Caco-2 (cell line): ENCODE data around the gene PLXDC2. TPM values are rescaled to one million over a fixed set of nuclear protein-coding genes. Genes with fewer than 3 reads are reported as not detected.

Experiments
- BruUV-seq: library from RNA; stranded (reverse); fragments of 400-500 nt; replicated peaks from 2 replicates; lab custom pipeline; 2021; lab: Mats Ljungman, UMichigan
- CTCF ChIA-PET: fragments of 300-600 bp; sonication (Branson Sonifier 250); formaldehyde crosslinking; loops from one replicate; lab custom pipeline; 2022; ENCODE audit warnings: antibody characterized with exemption; lab: Charles Lee
- POLR2A ChIA-PET: fragments of 300-600 bp; sonication (Branson Sonifier 250); formaldehyde crosslinking; loops from one replicate; lab custom pipeline; 2022; ENCODE audit warnings: antibody characterized with exemption; lab: Charles Lee
- DNase-seq, 2 experiments: peaks; one replicate each; pipeline versions ENCODE4 v3.0.0 to v3.0.0-alpha.2; 2020 to 2022
- H3K27me3 ChIP-seq: replicated peaks from 2 replicates; pipeline ENCODE4 v1.6.0; 2011; ENCODE audit warnings: low read length; ENCODE audit not compliant: control insufficient read depth, insufficient read depth
- H3K36me3 ChIP-seq: 2 replicates; pipeline ENCODE4 v1.5.1; 2011; ENCODE audit warnings: low read length; ENCODE audit not compliant: control insufficient read depth, insufficient read depth
- H3K4me1 ChIP-seq: fragments of 250-450 bp; sonication (Bioruptor Pico); 2 replicates; pipeline ENCODE4 v1.5.1; 2020; ENCODE audit warnings: mild to moderate bottlenecking
- H3K4me3 ChIP-seq: 2 replicates; pipeline ENCODE4 v1.5.1; 2011; ENCODE audit warnings: low read depth, mild to moderate bottlenecking, control low read depth, low read length
- H3K9me3 ChIP-seq: fragments of 250-450 bp; sonication (Bioruptor Pico); 2 replicates; pipeline ENCODE4 v1.5.1; 2020; ENCODE audit warnings: mild to moderate bottlenecking, moderate library complexity
- H3K27ac Mint-ChIP-seq: one replicate; pipeline ENCODE4 v1.8.0; 2022; ENCODE audit warnings: mixed read lengths; ENCODE audit not compliant: unreplicated experiment
- H3K27me3 Mint-ChIP-seq: one replicate; pipeline ENCODE4 v1.8.0; 2022; ENCODE audit warnings: mixed read lengths; ENCODE audit not compliant: insufficient read depth, unreplicated experiment
- H3K36me3 Mint-ChIP-seq: one replicate; pipeline ENCODE4 v1.8.0; 2022; ENCODE audit warnings: mild to moderate bottlenecking, mixed read lengths; ENCODE audit not compliant: insufficient read depth, unreplicated experiment
- H3K4me1 Mint-ChIP-seq: one replicate; pipeline ENCODE4 v1.8.0; 2022; ENCODE audit warnings: low read depth, mixed read lengths; ENCODE audit not compliant: unreplicated experiment
- H3K4me3 Mint-ChIP-seq: one replicate; pipeline ENCODE4 v1.8.0; 2022; ENCODE audit warnings: mild to moderate bottlenecking, moderate library complexity, mixed read lengths; ENCODE audit not compliant: unreplicated experiment
- H3K9me3 Mint-ChIP-seq: one replicate; pipeline ENCODE4 v1.8.0; 2022; ENCODE audit warnings: mixed read lengths; ENCODE audit not compliant: unreplicated experiment
- CTCF ChIP-seq, 2 experiments: fragments of 200-600 bp in 1 of 2; IDR thresholded peaks; 1 replicate in 1 of 2; 2 replicates in 1 of 2; pipeline versions ENCODE4 v1.5.1 to v1.8.0; 2011 to 2022; ENCODE audit warnings: antibody characterized with exemption in 1 of 2, control low read depth in 1 of 2, inconsistent platforms in 1 of 2, low read depth in 1 of 2, low read length in 1 of 2, mild to moderate bottlenecking in 1 of 2, moderate library complexity in 1 of 2; ENCODE audit not compliant: insufficient read depth in 1 of 2, severe bottlenecking in 1 of 2, unreplicated experiment in 1 of 2
- intact Hi-C: fragments of 100-400 bp; cut with micrococcal nuclease; formaldehyde crosslinking; loops from one replicate; pipeline ENCODE4 v1.10.0; 2022; ENCODE audit not compliant: unreplicated experiment
- total RNA-seq: library from RNA; stranded (reverse); gene quantifications from 2 replicates; pipeline ENCODE4 v1.2.3, GENCODE V29; 2022

Gene PLXDC2
- total RNA-seq, 1 experiment from 2014 or later: 0.54 TPM

- TF ChIP-seq CTCF (IDR thresholded peaks at IDR 0.05; ENCODE audit: insufficient read depth in 1 of 2, low read depth in 1 of 2, low read length in 1 of 2, severe bottlenecking in 1 of 2, unreplicated experiment in 1 of 2): no peak
- ChIA-PET POLR2A (no interaction called here), CTCF (no interaction called here)
- no peak overlapping the region for H3K4me3 ChIP-seq
- H3K36me3 ChIP-seq: no peaks in the 10 kb centered on the region
- no TSS peak for BruUV-seq
- H3K4me3 Mint-ChIP-seq: no peak overlapping the region
- intact Hi-C loops: no loop called here
- no peaks in the 10 kb centered on the region for H3K9me3 ChIP-seq
- H3K36me3 Mint-ChIP-seq: no peaks in the 10 kb centered on the region
- peaks cover 5% of the 10 kb centered on the region for H3K27me3 Mint-ChIP-seq
- H3K4me1 ChIP-seq: no peaks in the 10 kb centered on the region
- no peaks in the 10 kb centered on the region for H3K4me1 Mint-ChIP-seq
- no peaks in the 10 kb centered on the region for H3K9me3 Mint-ChIP-seq
- no peak for DNase-seq
- H3K27me3 ChIP-seq: no peaks in the 10 kb centered on the region
- H3K27ac Mint-ChIP-seq: no peak overlapping the region
Measured at GRCh38 chr10:19825700-19826099, 9.5 kb downstream of the PLXDC2 start.

GRCh38 chr10:19826712-19827111, 10.5 kb downstream of the PLXDC2 start:
- no peaks in the 10 kb centered on the region for H3K4me1 ChIP-seq
- H3K27me3 ChIP-seq: no peaks in the 10 kb centered on the region
- peaks cover 5% of the 10 kb centered on the region for H3K27me3 Mint-ChIP-seq
- H3K36me3 ChIP-seq: no peaks in the 10 kb centered on the region
- no peak overlapping the region for H3K4me3 ChIP-seq
- BruUV-seq: no TSS peak
- DNase-seq: no peak
- POLR2A ChIA-PET: no interaction called here
- no peaks in the 10 kb centered on the region for H3K36me3 Mint-ChIP-seq
- TF ChIP-seq CTCF (IDR thresholded peaks at IDR 0.05; ENCODE audit: insufficient read depth in 1 of 2, low read depth in 1 of 2, low read length in 1 of 2, severe bottlenecking in 1 of 2, unreplicated experiment in 1 of 2): no peak
- no peak overlapping the region for H3K27ac Mint-ChIP-seq
- intact Hi-C loops: no loop called here
- no peak overlapping the region for H3K4me3 Mint-ChIP-seq
- H3K9me3 Mint-ChIP-seq: peaks cover 7% of the 10 kb centered on the region
- no peaks in the 10 kb centered on the region for H3K9me3 ChIP-seq
- no peaks in the 10 kb centered on the region for H3K4me1 Mint-ChIP-seq
- CTCF ChIA-PET: no interaction called here

GRCh38 chr10:19828278-19829049, 12.2 kb downstream of the PLXDC2 start:
- BruUV-seq: no TSS peak
- Mint-ChIP-seq H3K27me3 (peaks cover 5% of the 10 kb centered on the region), H3K36me3 (no peaks in the 10 kb centered on the region), H3K4me3 (no peak overlapping the region), H3K27ac (no peak overlapping the region), H3K9me3 (peaks cover 8% of the 10 kb centered on the region), H3K4me1 (no peaks in the 10 kb centered on the region)
- Histone ChIP-seq H3K4me1 (no peaks in the 10 kb centered on the region), H3K27me3 (no peaks in the 10 kb centered on the region), H3K9me3 (no peaks in the 10 kb centered on the region), H3K4me3 (no peak overlapping the region), H3K36me3 (no peaks in the 10 kb centered on the region)
- intact Hi-C loops: no loop called here
- ChIA-PET CTCF (no interaction called here), POLR2A (no interaction called here)
- no peak for TF ChIP-seq CTCF (IDR thresholded peaks at IDR 0.05; ENCODE audit: insufficient read depth in 1 of 2, low read depth in 1 of 2, low read length in 1 of 2, severe bottlenecking in 1 of 2, unreplicated experiment in 1 of 2)
- DNase-seq: no peak
